Glomerular endothelial cell (primary cell): ENCODE results near the gene FN3KRP. TPM values are rescaled to one million over a fixed set of nuclear protein-coding genes. Genes with fewer than 3 reads are reported as not detected.

Experiments
- DNase-seq: peaks from one replicate; pipeline ENCODE4 v3.0.0-alpha.2; 2011; ENCODE audit warnings: low read depth, low spot score; ENCODE audit errors: extremely low read depth
- total RNA-seq: library from RNA; depleted of rRNA; stranded (reverse); fragments of >200 nt; gene quantifications from 2 replicates; pipeline ENCODE4 v1.2.3, GENCODE V29; 2015

FN3KRP gene
- total RNA-seq, 1 donor from 2014 or later: 24.0 TPM

DNA sequence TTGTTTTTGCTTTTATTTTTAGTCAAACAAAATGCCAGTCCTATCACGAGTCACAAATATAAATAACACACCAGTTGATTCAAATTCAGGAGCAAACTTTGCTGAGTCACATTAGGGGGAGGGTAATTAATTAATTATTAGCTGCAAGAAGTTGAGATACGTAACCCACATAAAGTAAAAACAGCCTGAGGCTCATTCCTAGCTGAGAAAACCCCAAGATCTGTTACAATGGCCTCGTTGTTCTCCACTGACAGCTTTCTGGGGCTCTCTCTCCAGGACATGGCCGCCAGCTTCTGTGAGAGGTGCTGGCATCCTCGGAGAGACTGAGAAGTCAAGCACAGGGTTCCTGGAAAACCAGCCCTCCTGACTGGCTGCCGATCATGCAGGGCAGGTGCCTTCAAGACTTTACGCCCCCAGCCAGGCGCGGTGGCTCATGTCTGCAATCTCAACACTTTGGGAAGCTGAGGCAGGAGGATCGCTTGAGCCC is 29.1 kb upstream of the FN3KRP start:
- DNase-seq: no peak

DNA sequence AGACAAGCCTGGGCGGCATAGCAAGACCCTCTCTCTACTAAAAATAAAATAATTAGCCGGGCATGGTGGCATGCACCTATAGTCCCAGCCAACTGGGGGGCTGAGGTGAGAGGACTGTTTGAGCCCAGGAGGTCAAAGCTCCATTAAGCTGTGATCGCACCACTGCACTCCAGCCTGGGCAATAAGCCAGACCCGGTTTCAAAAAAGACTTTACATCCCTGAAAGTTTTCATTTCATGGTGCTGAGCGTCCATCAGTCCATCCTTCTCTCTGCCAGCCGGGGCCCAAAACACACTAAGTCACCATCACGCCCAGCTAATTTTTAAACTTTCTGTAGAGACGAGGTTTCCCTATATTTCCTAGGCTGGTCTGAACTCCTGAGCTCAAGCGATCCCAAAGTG is 28.6 kb upstream of the FN3KRP start:
- no peak for DNase-seq

DNA sequence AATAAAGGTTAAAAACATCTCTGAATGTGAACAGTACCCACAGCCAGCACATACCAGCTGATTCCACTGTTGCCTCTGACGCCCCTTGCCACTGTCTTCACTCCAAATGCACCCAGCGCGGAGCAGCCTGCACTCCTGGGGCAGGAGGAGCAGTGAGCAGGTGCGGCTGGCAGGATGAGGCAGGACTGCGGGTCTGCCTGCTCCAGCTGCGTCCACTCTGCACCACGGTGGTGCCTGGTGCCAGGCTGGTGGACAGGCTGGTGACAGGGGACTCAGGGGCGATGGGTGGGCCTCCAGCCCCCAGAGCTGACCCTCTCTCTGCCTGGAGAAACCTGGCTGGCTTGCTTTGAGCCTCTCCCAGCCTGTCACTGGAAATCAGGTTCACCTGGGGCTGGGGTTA is 27.4 kb upstream of the FN3KRP start:
- no peak for DNase-seq

DNA sequence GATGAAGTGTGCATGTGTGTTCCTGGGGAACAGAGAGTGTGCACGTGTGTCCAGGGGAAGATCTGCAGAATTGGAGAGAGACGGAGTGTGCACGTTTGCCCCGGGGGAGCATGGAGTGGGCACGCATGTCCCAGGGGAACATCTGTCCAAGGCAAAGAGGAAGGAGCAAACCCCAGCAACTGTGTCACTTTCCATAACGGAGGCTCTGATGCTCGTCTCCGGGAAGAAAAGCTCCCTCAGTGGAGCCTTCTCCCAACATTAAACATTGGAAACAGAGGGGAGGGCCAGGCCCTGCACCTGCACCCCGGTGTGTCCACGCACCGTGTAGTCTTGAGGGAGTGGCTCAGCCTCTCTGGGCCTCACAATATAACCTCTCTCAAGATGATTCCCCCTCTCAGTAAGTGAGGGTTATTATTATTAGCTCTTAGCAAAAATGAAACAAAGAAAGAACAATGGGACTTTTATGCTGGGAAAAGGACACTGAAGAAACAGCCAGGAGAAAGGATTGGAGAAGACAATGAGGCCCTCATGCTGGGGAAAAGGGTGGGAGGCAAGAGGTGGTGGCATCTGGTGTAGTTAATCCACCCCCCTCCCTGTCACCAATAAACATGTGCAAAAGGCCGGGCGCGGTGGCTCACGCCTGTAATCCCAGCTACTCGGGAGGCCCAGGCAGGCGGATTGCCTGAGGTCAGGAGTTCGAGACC is 25.6 kb upstream of the FN3KRP start:
- DNase-seq: no peak

DNA sequence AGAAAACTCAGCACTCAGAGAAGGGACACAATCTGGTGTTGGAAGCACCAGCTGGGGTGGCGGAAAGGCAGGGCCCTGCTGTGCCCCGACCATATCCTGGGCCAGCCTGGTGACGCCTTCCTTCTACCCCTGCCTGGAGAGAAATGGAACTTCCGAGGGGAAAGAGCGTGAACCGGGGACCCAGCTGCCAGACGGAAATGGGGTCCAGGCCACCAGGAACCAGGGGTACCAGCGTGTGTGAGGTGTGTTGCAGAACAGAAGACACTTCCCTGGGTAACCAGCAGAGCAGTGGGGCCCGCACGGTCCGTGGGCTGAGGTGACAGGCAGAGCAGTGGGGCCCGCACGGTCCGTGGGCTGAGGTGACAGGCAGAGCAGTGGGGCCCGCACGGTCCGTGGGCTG is 24.8 kb upstream of the FN3KRP start:
- DNase-seq: no peak

DNA sequence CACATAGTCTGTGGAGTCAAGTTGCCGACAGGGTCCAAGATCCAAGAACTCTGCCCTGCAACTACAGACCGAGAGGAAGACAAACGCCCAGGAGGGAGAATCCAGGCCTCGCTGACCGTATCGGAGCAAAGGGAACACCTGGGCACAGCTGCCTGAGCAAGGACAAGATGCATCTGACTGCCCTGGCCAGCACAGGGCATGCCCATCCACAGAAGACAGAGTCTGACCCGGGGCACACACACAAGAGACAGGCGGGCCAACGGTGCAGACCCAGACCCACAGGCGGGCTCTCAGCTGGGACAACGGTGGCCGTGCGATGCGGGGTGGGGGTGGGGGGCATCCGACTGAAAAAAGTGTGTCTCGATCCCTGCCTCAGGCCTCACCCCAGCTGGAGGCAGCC is 24.2 kb upstream of the FN3KRP start:
- DNase-seq: no peak

DNA sequence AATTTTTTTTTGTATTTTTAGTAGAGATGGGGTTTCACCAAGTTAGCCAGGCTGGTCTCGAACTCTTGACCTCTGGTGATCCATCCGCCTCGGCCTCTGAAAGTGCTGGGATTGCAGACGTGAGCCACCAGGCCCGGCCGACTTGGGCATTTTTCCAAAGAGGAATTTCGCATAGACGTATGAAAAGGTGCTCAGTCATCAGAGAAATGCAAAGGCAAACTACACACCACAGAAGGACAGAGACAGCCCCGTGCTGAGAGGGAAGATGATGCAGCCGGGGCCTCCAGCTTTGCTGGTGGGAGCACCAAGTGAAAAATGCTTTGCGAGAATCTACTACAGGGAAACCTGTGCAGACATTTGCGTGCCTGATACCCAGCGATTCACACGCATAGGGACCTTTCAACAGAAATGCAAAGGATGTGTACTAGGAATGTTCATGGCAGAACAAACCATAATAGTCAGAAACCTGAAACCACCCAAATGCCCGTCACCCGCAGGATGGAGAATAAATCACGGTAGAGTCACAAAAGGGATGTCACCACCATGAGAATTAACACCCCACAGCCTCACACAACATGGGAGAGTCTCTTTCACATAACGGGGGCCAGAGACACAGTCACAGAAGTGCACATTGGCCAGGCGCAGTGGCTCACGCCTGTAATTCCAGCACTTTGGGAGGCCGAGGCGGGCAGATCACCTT is 23.2 kb upstream of the FN3KRP start:
- DNase-seq: no peak

DNA sequence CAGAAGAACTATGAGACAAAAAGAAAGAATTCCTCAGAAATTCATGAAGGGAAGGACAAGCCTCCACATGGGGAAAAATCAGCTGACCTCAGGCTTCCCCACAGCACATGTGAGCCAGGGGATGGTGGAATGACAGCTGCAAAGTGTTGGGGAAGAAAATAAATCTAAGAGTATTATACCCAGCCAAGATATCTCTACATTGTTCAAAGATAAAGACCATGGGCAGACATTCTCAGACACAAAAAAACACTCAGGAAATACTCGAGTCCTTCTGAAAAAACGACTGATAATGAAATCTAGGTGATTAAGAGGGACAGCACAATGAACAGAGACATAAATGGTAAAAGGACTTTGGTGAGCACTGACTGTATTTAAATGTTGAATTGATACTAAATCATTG is 21.9 kb upstream of the FN3KRP start:
- DNase-seq: no peak

DNA sequence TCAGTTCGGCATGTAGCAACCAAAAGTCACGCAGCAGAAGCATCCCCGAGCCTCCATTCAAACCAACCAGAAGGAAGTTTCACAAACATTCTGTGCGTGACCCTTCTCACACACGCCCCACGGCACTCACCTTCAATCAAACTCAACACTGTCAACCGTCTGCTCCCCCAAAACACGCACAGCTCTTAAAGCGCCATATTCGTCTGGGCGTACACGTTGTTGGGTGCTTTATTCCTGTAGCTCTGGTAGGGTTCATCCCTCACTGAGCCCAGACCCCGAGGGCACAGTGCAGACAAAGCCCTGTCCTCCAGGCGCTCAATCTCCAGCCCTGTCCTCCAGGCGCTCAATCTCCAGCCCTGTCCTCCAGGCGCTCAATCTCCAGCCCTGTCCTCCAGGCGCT is 20.2 kb upstream of the FN3KRP start:
- DNase-seq: no peak

DNA sequence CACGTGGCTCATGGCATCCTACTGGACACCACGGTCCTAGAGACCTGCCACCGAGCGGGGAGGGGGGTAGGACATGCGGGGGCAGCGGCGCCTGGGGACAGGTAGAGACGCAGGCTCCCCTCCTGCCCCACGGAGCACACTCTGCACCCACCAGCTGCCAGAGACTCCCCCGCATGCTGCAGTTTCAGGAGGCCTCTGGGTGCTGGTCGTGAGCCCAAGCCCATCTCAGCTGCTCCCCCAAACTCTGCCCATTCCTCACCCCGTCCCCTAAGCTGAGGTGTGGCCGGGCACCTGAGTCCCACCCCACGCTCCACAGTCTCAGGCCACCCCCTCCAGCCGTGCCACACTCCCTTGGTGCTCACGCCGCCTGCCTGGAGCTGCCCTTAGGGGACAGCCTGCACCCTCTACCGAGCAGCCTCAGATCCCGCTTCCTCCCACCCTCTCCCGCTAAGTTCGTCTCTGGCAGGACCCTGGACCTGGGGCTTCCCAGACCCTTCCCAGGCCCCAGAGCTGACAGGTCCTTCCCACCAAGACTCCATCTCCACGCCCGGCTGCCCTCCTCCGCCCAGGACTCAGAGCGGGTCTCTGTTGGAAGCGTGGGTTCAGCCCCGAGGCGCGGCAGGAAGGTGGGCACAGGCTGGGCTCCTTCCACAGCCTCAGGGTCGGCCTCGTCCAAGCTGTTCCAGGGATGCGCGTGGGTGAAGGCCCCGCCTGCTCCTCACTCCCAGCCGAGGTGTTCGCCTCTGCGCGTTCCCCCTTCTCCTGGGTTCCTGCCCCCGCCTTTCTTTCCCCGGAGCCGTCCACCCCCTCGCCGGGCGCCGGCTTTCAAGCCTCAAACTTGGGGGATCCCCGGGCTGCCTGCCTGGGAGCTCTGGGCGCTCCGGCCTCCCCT is 19.3 kb upstream of the FN3KRP start:
- no peak for DNase-seq

DNA sequence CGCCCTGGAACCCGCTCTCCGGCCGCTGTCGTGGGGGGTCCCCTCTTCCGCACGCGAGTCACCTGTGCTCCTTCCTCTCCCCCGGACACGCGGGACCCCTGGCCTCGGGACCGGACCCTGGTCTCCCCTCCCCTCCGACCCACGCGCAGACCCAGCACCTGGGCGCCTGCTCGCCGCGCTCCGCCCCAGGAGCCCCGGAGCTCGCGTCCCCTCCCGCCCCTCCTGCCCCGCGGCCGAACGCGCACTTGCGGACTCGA is 18.8 kb upstream of the FN3KRP start:
- no peak for DNase-seq

DNA sequence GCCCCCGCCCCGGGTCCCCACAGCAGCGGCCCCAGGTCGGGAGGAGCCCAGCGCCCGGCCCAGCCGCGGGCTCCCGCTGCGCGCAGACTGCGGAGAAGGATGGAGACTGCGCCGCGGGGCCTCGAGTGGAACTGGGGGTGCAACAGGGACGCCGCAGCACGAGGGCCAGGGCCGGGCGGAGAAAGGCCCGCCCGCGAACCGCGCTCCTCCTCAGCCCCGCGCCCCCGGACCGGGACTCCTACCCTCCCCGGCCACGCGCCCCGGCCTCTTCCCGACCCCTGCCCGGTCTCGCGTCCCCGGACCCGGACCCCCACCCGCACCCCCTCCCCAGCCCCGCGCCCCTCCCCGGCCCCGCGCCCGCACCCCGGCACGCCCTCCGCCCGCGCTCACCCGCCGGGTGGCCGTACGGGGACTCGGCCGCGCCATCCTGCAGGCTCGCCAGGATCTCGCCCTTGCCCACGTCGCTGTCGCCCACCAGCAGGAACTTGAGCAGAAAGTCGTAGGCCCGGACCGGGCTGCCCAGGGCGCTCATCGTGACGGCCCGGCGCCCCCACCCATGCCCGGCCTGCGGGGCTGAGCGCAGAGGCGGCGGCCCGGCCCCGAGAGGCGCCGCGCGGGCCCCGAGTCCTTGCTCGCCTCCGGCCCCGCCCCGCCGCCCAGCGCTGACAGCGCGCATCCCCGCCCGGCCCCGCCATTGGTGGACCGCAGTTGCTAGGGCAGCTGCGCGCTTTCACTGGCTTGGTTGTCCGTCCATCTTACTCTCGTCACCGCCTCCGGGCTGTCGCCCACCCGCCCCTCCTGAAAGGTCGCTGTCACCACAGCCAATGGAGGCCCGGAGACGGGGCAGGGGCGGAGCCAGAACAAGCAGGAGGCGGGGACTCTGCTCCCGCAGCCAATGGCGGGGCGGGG is 18.2 kb upstream of the FN3KRP start, which contains the start of gene RAB40B:
Gene RAB40B (minus strand): TSS at position 634 of the 909 bp plus-strand sequence. CDS start 102 bp downstream, at position 532.
- peak; percentile 78 for DNase-seq

DNA sequence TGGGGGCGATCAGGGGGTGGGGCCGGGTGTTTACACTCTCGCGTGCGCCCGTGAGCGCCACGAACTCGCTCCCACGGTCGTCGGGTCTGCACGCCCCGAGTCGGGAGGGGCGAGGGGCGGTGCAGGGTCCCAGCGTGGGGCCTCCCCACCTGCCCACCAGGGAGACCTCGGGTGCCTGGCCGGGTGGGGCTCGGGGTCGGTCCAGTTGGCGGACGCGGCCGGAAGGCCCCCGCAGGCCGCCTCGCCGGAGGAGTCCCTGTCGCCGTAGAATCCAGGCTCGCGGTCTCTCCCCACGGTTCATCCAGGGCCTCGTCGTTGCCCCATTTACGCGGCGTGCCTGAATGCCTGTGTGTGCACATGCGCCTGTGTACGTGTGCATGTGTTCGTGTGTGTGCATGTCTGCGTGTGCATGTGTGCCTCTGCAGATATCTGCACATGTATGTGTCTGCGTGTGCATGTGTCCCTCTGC is 17.5 kb upstream of the FN3KRP start:
- no peak for DNase-seq

DNA sequence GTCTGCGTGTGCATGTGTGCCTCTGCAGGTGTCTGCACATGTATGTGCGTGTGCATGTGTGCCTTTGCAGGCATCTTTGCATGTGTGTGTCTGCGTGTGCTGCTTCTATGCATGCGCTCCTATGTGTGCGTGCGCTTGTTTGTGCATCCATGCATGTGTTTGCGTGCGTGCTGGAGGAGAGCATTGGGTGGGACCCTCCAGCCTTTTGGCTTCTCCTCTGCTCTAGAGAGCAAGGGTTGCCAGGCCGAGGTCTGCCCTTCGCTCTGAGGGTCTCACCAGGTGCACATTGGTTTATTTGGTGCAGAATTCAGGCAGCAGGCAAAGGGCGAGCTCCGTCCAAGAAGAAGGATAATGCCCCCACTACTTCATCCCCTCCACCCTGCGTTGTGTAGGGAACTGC is 17.0 kb upstream of the FN3KRP start:
- no peak for DNase-seq

DNA sequence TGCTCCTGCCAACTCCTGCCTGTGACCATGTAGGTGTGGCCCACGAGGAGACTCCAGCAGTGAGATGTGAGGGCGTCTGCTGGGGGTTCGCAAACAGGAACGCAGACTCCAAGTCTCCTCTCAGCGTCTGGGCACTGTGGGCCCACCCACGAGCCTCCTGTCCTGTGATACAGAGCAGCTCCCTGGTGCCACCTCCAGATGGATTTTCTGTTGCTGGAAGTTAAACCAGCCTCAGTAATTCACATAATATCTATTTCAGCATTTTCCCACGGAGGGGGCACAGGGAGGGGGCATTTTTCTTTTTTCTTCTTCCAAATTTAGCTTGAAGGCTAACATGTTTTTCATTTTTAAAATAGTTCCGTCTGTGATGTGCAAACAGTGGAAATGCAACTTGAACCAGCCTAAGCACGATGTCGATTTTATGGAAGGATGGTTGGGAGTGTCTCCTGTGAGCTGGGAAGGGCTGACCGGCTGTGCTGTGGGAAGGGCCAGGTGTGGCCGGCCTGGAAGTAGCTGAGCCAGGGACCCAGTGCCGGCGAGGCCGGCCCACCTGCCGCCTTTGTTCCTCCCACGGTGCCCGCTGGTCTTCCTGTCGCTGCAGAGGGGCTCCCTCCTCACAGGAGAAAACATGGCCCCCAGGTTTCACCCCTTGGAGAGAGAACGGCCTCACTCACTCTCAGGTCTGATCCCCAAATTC is 14.1 kb upstream of the FN3KRP start:
- no peak for DNase-seq

DNA sequence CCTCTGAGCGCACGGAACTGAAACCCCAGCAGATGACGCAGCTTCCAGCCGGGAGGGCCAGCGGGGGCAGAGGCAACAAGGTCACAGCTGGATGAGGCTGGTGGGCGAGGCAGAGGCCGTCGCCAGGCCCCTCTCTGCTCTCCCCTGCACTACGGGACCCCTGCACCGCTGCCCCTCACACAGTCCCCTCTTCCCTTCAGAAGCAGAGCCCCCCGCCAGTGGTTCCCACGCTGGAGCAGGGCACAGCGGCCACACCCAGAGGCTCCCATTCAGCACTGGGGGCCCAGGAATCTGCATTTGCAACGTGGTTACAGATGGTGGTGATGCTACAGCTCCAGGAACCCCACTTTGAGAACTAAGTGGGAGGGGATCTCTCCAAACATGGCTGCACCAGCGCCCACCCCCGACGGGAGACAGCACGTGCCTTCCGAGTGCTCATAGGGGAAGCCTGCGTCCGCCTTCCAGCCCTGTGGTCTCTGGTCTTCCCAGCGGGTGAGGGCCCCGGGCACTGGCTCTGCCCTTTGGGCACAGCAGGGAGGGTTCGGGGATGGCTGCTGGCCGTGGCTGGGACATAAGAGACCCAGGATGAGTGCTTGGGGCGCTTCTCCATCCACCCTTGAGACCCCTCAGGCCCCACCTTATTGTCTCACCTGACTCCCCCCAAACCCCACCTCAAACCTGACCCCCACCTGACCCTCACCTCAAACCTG is 13.3 kb upstream of the FN3KRP start:
- DNase-seq: no peak

DNA sequence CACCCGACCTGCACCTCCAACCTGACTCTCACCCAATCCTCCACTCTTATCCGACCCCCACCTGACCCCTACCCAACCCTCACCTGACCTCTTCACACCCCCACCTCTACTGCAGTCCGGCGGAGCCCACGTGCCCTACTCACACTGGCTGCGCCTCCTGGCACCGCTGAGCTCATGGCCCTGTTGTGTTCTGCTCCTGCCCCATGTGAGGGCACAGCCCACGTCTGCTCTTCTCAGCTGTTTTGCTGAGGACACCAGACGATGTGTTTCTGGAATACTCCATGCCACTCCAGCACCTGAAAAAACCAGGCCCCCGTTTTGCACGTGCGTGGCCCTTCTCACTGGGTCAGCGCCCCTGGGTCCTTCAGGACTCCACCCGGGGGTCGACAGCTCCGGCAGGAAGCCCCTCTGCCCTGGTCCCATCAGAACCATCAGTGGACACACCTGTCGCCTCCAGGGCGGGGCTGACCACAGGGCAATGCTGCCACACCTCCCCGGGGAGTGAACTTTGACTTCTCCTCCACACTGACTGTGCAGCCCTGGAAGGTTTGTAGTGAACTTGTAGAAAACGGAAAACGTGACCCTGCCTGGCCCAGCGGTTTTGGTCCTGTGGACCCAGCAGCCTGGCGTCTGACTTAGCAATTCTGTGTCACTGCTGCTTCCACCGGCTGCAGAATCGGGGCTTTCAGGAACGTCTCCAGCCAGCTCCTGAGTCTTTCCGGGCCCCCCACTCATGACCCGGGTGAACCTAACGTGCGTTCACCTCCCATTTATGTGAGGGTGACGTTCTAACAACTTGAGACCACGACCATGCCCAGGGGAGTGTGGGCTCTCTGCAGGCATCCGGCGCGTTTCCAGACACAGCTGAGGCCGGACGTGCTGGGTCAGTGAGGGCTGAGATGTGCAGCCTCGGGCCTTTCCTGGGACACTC is 12.3 kb upstream of the FN3KRP start:
- no peak for DNase-seq

DNA sequence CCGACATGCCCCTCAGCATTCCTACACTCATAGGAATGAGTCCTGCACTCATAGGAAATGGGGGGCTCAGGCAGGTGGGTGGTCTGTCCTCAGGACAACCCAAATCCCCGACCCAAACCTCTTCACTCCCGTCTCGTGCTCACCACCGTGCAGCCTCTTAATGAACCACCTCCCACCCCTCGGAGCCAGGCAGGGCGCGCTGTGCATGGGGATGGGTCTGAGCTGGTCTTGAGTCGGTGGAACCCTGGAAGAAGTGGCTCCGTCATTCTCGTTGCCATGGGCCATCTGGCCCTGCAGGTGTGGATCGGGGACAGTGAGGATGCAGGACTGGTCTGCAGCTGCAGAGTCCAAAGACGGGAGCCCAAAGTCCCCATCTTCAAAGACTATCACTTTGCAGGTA is 11.6 kb upstream of the FN3KRP start:
- DNase-seq: no peak
